CD4-positive, alpha-beta memory T cell (primary cell): Measurements from ENCODE around the gene ZGPAT. TPM values are rescaled to one million over a fixed set of nuclear protein-coding genes. Genes with fewer than 3 reads are reported as not detected.
"Not testable (repeated sequence)": the region's sequence is repeated elsewhere in the genome, so short reads cannot be mapped to it uniquely, and the experiment has no call there.

Experiments
- CTCF ChIA-PET: fragments of 350-600 bp; sonication (Branson Sonifier 250); formaldehyde crosslinking; loops from one replicate; lab custom pipeline; 2021; ENCODE audit warnings: inconsistent platforms; ENCODE audit not compliant: partially characterized antibody; lab: Charles Lee
- POLR2A ChIA-PET: fragments of 350-600 bp; sonication (Branson Sonifier 250); formaldehyde crosslinking; loops from one replicate; lab custom pipeline; 2021; ENCODE audit not compliant: partially characterized antibody; lab: Charles Lee
- DNase-seq, 5 donors: peaks; one replicate each; pipeline versions ENCODE4 v3.0.0 to v3.0.0-alpha.2; 2020 to 2022; ENCODE audit warnings: mixed read lengths in 1 of 5
- H3K27ac ChIP-seq: one replicate; pipeline ENCODE4 v1.7.0; 2013; ENCODE audit warnings: low read depth, low read length
- H3K27me3 ChIP-seq: 2 replicates; pipeline ENCODE4 v1.7.0; 2013; ENCODE audit warnings: mild to moderate bottlenecking, low read length, moderate library complexity; ENCODE audit not compliant: insufficient read depth
- H3K36me3 ChIP-seq: 2 replicates; pipeline ENCODE4 v1.7.0; 2013; ENCODE audit warnings: mild to moderate bottlenecking, low read length, moderate library complexity; ENCODE audit not compliant: insufficient read depth
- H3K4me1 ChIP-seq: 2 replicates; pipeline ENCODE4 v1.7.0; 2013; ENCODE audit warnings: mild to moderate bottlenecking, low read length, moderate library complexity; ENCODE audit not compliant: insufficient read depth
- H3K4me3 ChIP-seq, 2 donors: one replicate each; pipeline ENCODE4 v1.7.0; 2013; ENCODE audit warnings: low read length in 2 of 2, mild to moderate bottlenecking in 1 of 2
- H3K9me3 ChIP-seq, 2 donors: one replicate each; pipeline ENCODE4 v1.7.0; 2013; ENCODE audit warnings: low read length in 2 of 2, control low read depth in 1 of 2; ENCODE audit not compliant: control insufficient read depth in 1 of 2
- H3K27ac Mint-ChIP-seq, 7 donors: one replicate each; pipeline ENCODE4 v1.8.0; 2020 to 2021; ENCODE audit warnings: mixed read lengths in 7 of 7, mild to moderate bottlenecking in 6 of 7, inconsistent platforms in 3 of 7, moderate library complexity in 3 of 7
- H3K27me3 Mint-ChIP-seq, 2 donors: one replicate each; pipeline ENCODE4 v1.8.0; 2020 to 2021; ENCODE audit warnings: mixed read lengths in 2 of 2
- H3K36me3 Mint-ChIP-seq, 2 donors: one replicate each; pipeline ENCODE4 v1.8.0; 2020 to 2021; ENCODE audit warnings: mixed read lengths in 2 of 2, inconsistent platforms in 1 of 2, mild to moderate bottlenecking in 1 of 2
- H3K4me1 Mint-ChIP-seq, 4 donors: one replicate each; pipeline ENCODE4 v1.8.0; 2020 to 2021; ENCODE audit warnings: mixed read lengths in 4 of 4, mild to moderate bottlenecking in 1 of 4
- H3K4me3 Mint-ChIP-seq, 8 donors: one replicate each; pipeline ENCODE4 v1.8.0; 2020 to 2021; ENCODE audit warnings: mixed read lengths in 8 of 8, mild to moderate bottlenecking in 7 of 8, moderate library complexity in 6 of 8, inconsistent platforms in 3 of 8
- H3K9me3 Mint-ChIP-seq, 8 donors: one replicate each; pipeline ENCODE4 v1.8.0; 2020 to 2021; ENCODE audit warnings: mixed read lengths in 8 of 8, mild to moderate bottlenecking in 5 of 8, inconsistent platforms in 3 of 8, moderate library complexity in 1 of 8
- intact Hi-C: fragments of 100-400 bp; cut with micrococcal nuclease; formaldehyde crosslinking; loops from one replicate; pipeline ENCODE4 v1.15.1; 2023
- polyA plus RNA-seq, 2 donors: library from polyadenylated mRNA; unstranded; fragments of 300-500 nt; fragmentation: Illumina TruSeq; gene quantifications; one replicate each; pipeline ENCODE4 v1.2.3, GENCODE V29; 2021
- total RNA-seq, 2 experiments: library from RNA; stranded (reverse); gene quantifications; one replicate each; pipeline ENCODE4 v1.2.3, GENCODE V29; 2021

ZGPAT gene
- total RNA-seq, result 10 to 100 TPM; 51.8 to 55.3 TPM
- polyA plus RNA-seq, result 10 to 100 TPM; 34.6 to 69.5 TPM

GRCh38 chr20:63707558-63708300 lies at the start of gene ZGPAT, which contains the start of gene ARFRP1:
Gene ZGPAT, plus strand, starts transcription at chr20:63708039. Its CDS starts 542 bp downstream, at chr20:63708581.
Gene ARFRP1, minus strand, starts transcription at chr20:63707976. Its CDS starts 885 bp downstream, at chr20:63707091.
- intact Hi-C loops, result loop anchor here (1.0 to 5.0 kb wide), 9 partner anchors 29 to 413 kb away; partner anchors contain the start of genes LIME1, PRPF6, RTEL1 and UCKL1
- peaks cover 24 to 61% (median 38%) of the 10 kb centered on the region in 4 donors for H3K4me1 Mint-ChIP-seq

GRCh38 chr20:63658749-63659187 lies 49.1 kb upstream of the ZGPAT start:
- no peaks in the 10 kb centered on the region for H3K27me3 ChIP-seq
- peaks cover 16 to 46% (median 23%) of the 10 kb centered on the region in 4 donors for H3K4me1 Mint-ChIP-seq
- peak overlapping the region; percentile 94 to 98 (median 96) for H3K27ac Mint-ChIP-seq
- CTCF ChIA-PET, result interaction anchor here (0.8 to 1.5 kb wide), 9 partner anchors 10 to 461 kb away, joined by 3 to 6 read pairs (median 3); partner anchors contain the start of genes ARFRP1, PTK6 and ZGPAT
- POLR2A ChIA-PET, result interaction anchor here (0.6 to 3.9 kb wide), 25 partner anchors 10 to 321 kb away, joined by 3 to 35 read pairs (median 6); partner anchors contain the start of genes ARFRP1, GMEB2, HELZ2 and LIME1
- H3K27ac ChIP-seq, result peak overlapping the region; percentile 75
- peak in 1 of 5 donors; percentile 55 for DNase-seq
- H3K4me3 ChIP-seq, result peak overlapping the region; percentile 91 to 97
- intact Hi-C loops, result loop anchor here (1.0 to 5.0 kb wide), 7 partner anchors 31 to 404 kb away; partner anchors contain the start of genes ARFRP1, GMEB2, TCEA2 and TPD52L2
- peak overlapping the region; percentile 92 to 98 (median 96) for H3K4me3 Mint-ChIP-seq
- peaks cover 8 to 15% of the 10 kb centered on the region in 2 donors for H3K36me3 Mint-ChIP-seq
- H3K9me3 Mint-ChIP-seq, result no peaks in the 10 kb centered on the region
- no peaks in the 10 kb centered on the region for H3K27me3 Mint-ChIP-seq
- H3K36me3 ChIP-seq, result peaks cover 4% of the 10 kb centered on the region
- H3K4me1 ChIP-seq, result peaks cover 40% of the 10 kb centered on the region
- H3K9me3 ChIP-seq, result no peaks in the 10 kb centered on the region

More at GRCh38 chr20:63707558-63708300, at the start of gene ZGPAT, which contains the start of gene ARFRP1:
- Mint-ChIP-seq H3K36me3 (peaks cover 27 to 64% of the 10 kb centered on the region in 2 donors), H3K4me3 (peak within 1 kb of the TSS; percentile 86 to 95 (median 90)), H3K27me3 (no peaks in the 10 kb centered on the region), H3K27ac (peak within 1 kb of the TSS; percentile 86 to 95 (median 90)), H3K9me3 (peaks cover 0 to 1% (median 0%) of the 10 kb centered on the region in 8 donors)
- H3K9me3 ChIP-seq, result no peaks in the 10 kb centered on the region
- H3K27me3 ChIP-seq, result no peaks in the 10 kb centered on the region
- peak; percentile 85 to 91 (median 86) for DNase-seq
- H3K4me1 ChIP-seq, result peaks cover 52% of the 10 kb centered on the region
- peak within 1 kb of the TSS; percentile 65 for H3K27ac ChIP-seq
- ChIA-PET CTCF (interaction anchor here (0.8 to 3.2 kb wide), 16 partner anchors 9 to 272 kb away, joined by 3 to 26 read pairs (median 6); partner anchors contain the start of genes LIME1, RTEL1, SAMD10 and SLC2A4RG), POLR2A (interaction anchor here (0.6 to 6.2 kb wide), 37 partner anchors 10 to 273 kb away, joined by 3 to 202 read pairs (median 5); partner anchors contain the start of genes GMEB2, HELZ2, LIME1 and PRPF6)
- peak within 1 kb of the TSS; percentile 57 to 87 for H3K4me3 ChIP-seq
- peaks cover 55% of the 10 kb centered on the region for H3K36me3 ChIP-seq

GRCh38 chr20:63659370-63659769 lies 48.5 kb upstream of the ZGPAT start:
- H3K9me3 Mint-ChIP-seq, result no peaks in the 10 kb centered on the region
- peaks cover 11 to 40% (median 17%) of the 10 kb centered on the region in 4 donors for H3K4me1 Mint-ChIP-seq
- peak overlapping the region in 1 of 2 donors; percentile 97 for H3K4me3 ChIP-seq
- DNase-seq, result no peak
- intact Hi-C loops, result loop anchor here (5.0 kb wide), 1 partner anchor 403 kb away; the partner anchor contains the start of gene TCEA2
- peaks cover 4% of the 10 kb centered on the region for H3K36me3 ChIP-seq
- ChIA-PET POLR2A (interaction anchor here (1.7 to 2.0 kb wide), 2 partner anchors 20 to 297 kb away, joined by 6 to 18 read pairs; partner anchors contain the start of gene UCKL1), CTCF (no interaction called here)
- H3K27ac ChIP-seq, result no peak overlapping the region
- H3K4me1 ChIP-seq, result peaks cover 34% of the 10 kb centered on the region
- peaks cover 8 to 15% of the 10 kb centered on the region in 2 donors for H3K36me3 Mint-ChIP-seq
- no peaks in the 10 kb centered on the region for H3K27me3 Mint-ChIP-seq
- H3K4me3 Mint-ChIP-seq, result peak overlapping the region; percentile 36 to 98 (median 96)
- no peaks in the 10 kb centered on the region for H3K27me3 ChIP-seq
- H3K27ac Mint-ChIP-seq, result no peak overlapping the region
- no peaks in the 10 kb centered on the region for H3K9me3 ChIP-seq

GRCh38 chr20:63660174-63660573 lies 47.7 kb upstream of the ZGPAT start:
- Mint-ChIP-seq H3K27ac (peak overlapping the region in 1 of 7 donors; percentile 38), H3K4me1 (peaks cover 6 to 35% (median 12%) of the 10 kb centered on the region in 4 donors), H3K4me3 (peak overlapping the region in 7 of 8 donors; percentile 11 to 92 (median 51)), H3K36me3 (peaks cover 8 to 17% of the 10 kb centered on the region in 2 donors)
- H3K36me3 ChIP-seq, H3K27me3 ChIP-seq, H3K9me3 Mint-ChIP-seq, H3K4me3 ChIP-seq, H3K9me3 ChIP-seq, H3K27ac ChIP-seq, DNase-seq, H3K27me3 Mint-ChIP-seq, intact Hi-C loops: not testable (repeated sequence)
- H3K4me1 ChIP-seq, result peaks cover 26% of the 10 kb centered on the region
- ChIA-PET CTCF (interaction anchor here (1.5 kb wide), 1 partner anchor 18 kb away, joined by 5 read pairs; no protein-coding TSS in a partner anchor), POLR2A (interaction anchor here (0.8 kb wide), 1 partner anchor 76 kb away, joined by 3 read pairs; the partner anchor contains the start of gene LIME1)

- Mint-ChIP-seq H3K4me3 (peak overlapping the region in 2 of 8 donors; percentile 17 to 58), H3K27me3 (no peaks in the 10 kb centered on the region), H3K27ac (no peak overlapping the region), H3K4me1 (peaks cover 6 to 35% (median 12%) of the 10 kb centered on the region in 4 donors), H3K36me3 (peaks cover 8 to 17% of the 10 kb centered on the region in 2 donors), H3K9me3 (no peaks in the 10 kb centered on the region)
- intact Hi-C loops, result no loop called here
- Histone ChIP-seq H3K4me3 (no peak overlapping the region), H3K36me3 (peaks cover 4% of the 10 kb centered on the region), H3K9me3 (no peaks in the 10 kb centered on the region), H3K4me1 (peaks cover 21% of the 10 kb centered on the region), H3K27ac (no peak overlapping the region), H3K27me3 (no peaks in the 10 kb centered on the region)
- ChIA-PET CTCF (interaction anchor here (1.5 to 1.6 kb wide), 3 partner anchors 19 to 122 kb away, joined by 3 to 5 read pairs (median 4); partner anchors contain the start of gene LIME1), POLR2A (interaction anchor here (0.8 kb wide), 1 partner anchor 76 kb away, joined by 3 read pairs; the partner anchor contains the start of gene LIME1)
- no peak for DNase-seq
Measured at GRCh38 chr20:63660622-63661021, 47.2 kb upstream of the ZGPAT start.

- Histone ChIP-seq H3K4me1 (peaks cover 21% of the 10 kb centered on the region), H3K4me3 (no peak overlapping the region), H3K27me3 (no peaks in the 10 kb centered on the region), H3K27ac (no peak overlapping the region), H3K9me3 (no peaks in the 10 kb centered on the region), H3K36me3 (peaks cover 4% of the 10 kb centered on the region)
- Mint-ChIP-seq H3K36me3 (peaks cover 8 to 21% of the 10 kb centered on the region in 2 donors), H3K9me3 (no peaks in the 10 kb centered on the region), H3K4me1 (peaks cover 6 to 35% (median 12%) of the 10 kb centered on the region in 4 donors), H3K4me3 (no peak overlapping the region), H3K27me3 (no peaks in the 10 kb centered on the region), H3K27ac (no peak overlapping the region)
- intact Hi-C loops, result no loop called here
- CTCF ChIA-PET, result interaction anchor here (1.5 to 1.6 kb wide), 3 partner anchors 19 to 123 kb away, joined by 3 to 5 read pairs (median 4); partner anchors contain the start of gene LIME1
- DNase-seq, result no peak
- POLR2A ChIA-PET, result interaction anchor here (0.8 to 1.2 kb wide), 2 partner anchors 25 to 75 kb away, joined by 3 read pairs; partner anchors contain the start of gene LIME1
Measured at GRCh38 chr20:63661108-63661507, 46.7 kb upstream of the ZGPAT start.
